Fibroblast of the aortic adventitia (primary cell): ENCODE results near the gene VEZT. TPM values are rescaled to one million over a fixed set of nuclear protein-coding genes. Genes with fewer than 3 reads are reported as not detected.
"Not testable (repeated sequence)": the region's sequence is repeated elsewhere in the genome, so short reads cannot be mapped to it uniquely, and the experiment has no call there.

Experiments
- DNase-seq: peaks from one replicate; pipeline ENCODE4 v3.0.0-alpha.2; 2010; ENCODE audit warnings: low read depth
- H3K4me3 ChIP-seq: 2 replicates; pipeline ENCODE4 v1.5.1; 2011; ENCODE audit warnings: low read depth, mild to moderate bottlenecking, control low read depth, low read length, moderate library complexity
- total RNA-seq: library from RNA; depleted of rRNA; stranded (reverse); fragments of >200 nt; gene quantifications from 2 replicates; pipeline ENCODE4 v1.2.3, GENCODE V29; 2012; ENCODE audit warnings: low replicate concordance
- TF ChIP-seq, protein P1 (sequence below): IDR thresholded peaks from 2 replicates; pipeline ENCODE4 v1.5.1; 2011; ENCODE audit warnings: mild to moderate bottlenecking, low read length, control low read depth, inconsistent platforms; ENCODE audit not compliant: insufficient read depth

The VEZT gene
- total RNA-seq, 1 donor = 98.6 TPM

DNA sequence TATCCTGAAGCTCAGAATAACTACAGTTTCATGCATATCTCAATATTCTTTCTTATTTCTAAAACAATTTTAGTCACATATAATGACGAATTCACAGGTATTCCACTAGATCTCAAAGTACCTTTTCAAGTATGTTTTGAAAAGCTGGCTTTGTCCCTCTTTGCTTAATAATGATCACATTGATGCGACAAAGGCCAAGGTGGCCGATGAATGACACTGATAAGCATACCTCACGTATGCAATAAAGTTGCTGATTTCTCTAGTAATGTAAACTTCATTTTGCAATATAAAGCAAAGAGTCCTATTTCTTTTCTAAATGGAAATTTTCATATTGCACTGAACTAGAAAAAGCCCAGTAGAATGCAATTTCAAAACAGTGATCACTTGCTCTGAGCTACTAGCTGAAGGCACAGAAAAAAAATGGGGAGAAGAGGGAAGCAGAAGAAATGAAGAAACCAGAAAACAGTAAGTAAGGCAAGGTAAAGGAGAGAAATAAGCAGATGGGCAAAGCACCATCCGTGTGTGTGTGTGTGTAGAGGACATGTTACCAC lies 29.7 kb upstream of the VEZT start:
- H3K4me3 ChIP-seq = no peak overlapping the region
- TF ChIP-seq, protein P1, sequence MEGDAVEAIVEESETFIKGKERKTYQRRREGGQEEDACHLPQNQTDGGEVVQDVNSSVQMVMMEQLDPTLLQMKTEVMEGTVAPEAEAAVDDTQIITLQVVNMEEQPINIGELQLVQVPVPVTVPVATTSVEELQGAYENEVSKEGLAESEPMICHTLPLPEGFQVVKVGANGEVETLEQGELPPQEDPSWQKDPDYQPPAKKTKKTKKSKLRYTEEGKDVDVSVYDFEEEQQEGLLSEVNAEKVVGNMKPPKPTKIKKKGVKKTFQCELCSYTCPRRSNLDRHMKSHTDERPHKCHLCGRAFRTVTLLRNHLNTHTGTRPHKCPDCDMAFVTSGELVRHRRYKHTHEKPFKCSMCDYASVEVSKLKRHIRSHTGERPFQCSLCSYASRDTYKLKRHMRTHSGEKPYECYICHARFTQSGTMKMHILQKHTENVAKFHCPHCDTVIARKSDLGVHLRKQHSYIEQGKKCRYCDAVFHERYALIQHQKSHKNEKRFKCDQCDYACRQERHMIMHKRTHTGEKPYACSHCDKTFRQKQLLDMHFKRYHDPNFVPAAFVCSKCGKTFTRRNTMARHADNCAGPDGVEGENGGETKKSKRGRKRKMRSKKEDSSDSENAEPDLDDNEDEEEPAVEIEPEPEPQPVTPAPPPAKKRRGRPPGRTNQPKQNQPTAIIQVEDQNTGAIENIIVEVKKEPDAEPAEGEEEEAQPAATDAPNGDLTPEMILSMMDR = no peak
- no peak for DNase-seq

- TF ChIP-seq, protein P1 = no peak
- no peak for DNase-seq
- H3K4me3 ChIP-seq = no peak overlapping the region
Measured at GRCh38 chr12:95191060-95191696, 26.4 kb upstream of the VEZT start.

GRCh38 chr12:95192271-95192670 lies 25.3 kb upstream of the VEZT start:
- DNase-seq = no peak
- TF ChIP-seq, protein P1 = no peak
- no peak overlapping the region for H3K4me3 ChIP-seq

GRCh38 chr12:95193139-95193538 lies 24.5 kb upstream of the VEZT start:
- H3K4me3 ChIP-seq = no peak overlapping the region
- no peak for DNase-seq
- TF ChIP-seq, protein P1 = no peak

GRCh38 chr12:95195122-95195521 lies 22.5 kb upstream of the VEZT start:
- no peak overlapping the region for H3K4me3 ChIP-seq
- DNase-seq = no peak
- TF ChIP-seq, protein P1 = no peak

DNA sequence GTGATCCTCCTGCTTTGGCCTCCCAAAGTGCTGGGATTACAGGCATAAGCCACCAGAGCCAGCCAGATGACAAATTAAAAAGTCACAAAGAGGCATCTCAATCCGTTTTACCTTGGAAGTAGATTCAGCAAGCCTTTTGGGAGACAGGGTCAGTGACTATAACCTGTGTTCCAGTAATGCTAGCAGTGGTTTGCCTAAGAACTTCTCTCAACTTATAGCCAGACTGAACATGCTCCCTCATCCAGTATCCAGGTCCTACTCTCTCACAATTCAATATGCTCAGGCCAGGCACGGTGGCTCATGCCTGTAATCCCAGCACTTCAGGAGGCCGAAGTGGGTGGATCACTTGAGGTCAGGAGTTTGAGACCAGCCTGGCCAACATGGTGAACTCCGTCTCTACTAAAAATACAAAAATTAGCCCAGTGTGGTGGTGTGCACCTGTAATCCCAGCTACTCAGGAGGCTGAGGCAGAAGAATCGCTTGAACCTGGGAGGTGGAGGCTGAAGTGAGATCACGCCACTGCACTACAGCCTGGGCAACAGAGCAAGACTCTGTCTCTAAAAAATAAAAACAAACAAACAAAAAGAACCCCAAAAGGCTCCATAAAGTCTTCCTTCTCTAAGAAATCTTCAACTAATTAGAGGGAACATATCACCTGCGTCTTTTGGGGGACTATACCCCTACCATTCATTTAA lies 20.6 kb upstream of the VEZT start:
- H3K4me3 ChIP-seq, DNase-seq: not testable (repeated sequence)

DNA sequence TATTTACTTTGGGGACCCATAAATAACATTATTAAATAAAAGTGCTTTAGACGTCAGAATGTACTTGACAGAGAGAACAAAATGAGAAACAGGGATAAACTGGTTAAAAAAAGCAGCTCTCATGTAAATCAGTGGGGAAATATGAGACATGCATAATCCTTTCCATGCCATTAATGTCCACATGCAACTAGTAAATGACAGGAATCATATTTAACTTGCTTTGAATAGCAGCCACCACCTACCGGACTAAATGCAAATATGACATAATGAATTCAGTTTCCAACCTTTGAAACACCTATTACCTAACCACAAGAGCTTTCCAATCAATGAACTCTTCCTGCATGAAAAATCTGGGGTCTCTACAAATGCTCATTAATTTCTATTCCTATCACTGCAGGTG lies 20.0 kb upstream of the VEZT start:
- no peak for DNase-seq
- TF ChIP-seq, protein P1 = no peak
- H3K4me3 ChIP-seq = no peak overlapping the region
